Erythroblast (primary cell): ENCODE measurements around the gene RHOG.

ENCODE experiments used
- DNase-seq, 2 experiments: peaks; one replicate each; lab custom pipeline; 2025; lab: John Stamatoyannopoulos, UW
- GATA1 ChIP-seq: IDR thresholded peaks from 2 replicates; pipeline ENCODE4 v1.6.1; 2011; ENCODE audit warnings: low read depth, mild to moderate bottlenecking, control low read depth, low read length, moderate library complexity
- POLR2A ChIP-seq: IDR thresholded peaks from 2 replicates; pipeline ENCODE4 v1.6.1; 2011; ENCODE audit warnings: mild to moderate bottlenecking, low read length

RHOG gene

GRCh38 chr11:3854660-3854976, 13.9 kb upstream of the RHOG start:
- TF ChIP-seq GATA1 = no peak
- no peak for DNase-seq

GRCh38 chr11:3853899-3854659, 13.3 kb upstream of the RHOG start:
- peak; percentile 55 to 66 for DNase-seq
- no peak for TF ChIP-seq GATA1
- no peak for TF ChIP-seq POLR2A

- no peak for TF ChIP-seq POLR2A
- TF ChIP-seq GATA1 = no peak
Observed at GRCh38 chr11:3853545-3853842, 12.7 kb upstream of the RHOG start.

GRCh38 chr11:3849297-3849874, 8.6 kb upstream of the RHOG start:
- DNase-seq = peak; percentile 53 to 77
- TF ChIP-seq GATA1 (no peak), POLR2A (no peak)

More at GRCh38 chr11:3853545-3853842, 12.7 kb upstream of the RHOG start:
- no peak for DNase-seq

GRCh38 chr11:3845670-3846069, 4.9 kb upstream of the RHOG start:
- TF ChIP-seq POLR2A = no peak
- no peak for TF ChIP-seq GATA1
- DNase-seq = no peak

- TF ChIP-seq GATA1 = no peak
- TF ChIP-seq POLR2A = no peak
- no peak for DNase-seq
Observed at GRCh38 chr11:3845246-3845645, 4.5 kb upstream of the RHOG start.

- no peak for TF ChIP-seq GATA1
- TF ChIP-seq POLR2A = no peak
- DNase-seq = no peak
Observed at GRCh38 chr11:3843326-3843725, 2.6 kb upstream of the RHOG start.

- DNase-seq = peak; percentile 86 to 89
- peak; percentile 32 for TF ChIP-seq POLR2A
- no peak for TF ChIP-seq GATA1
Observed at GRCh38 chr11:3841426-3842350, 929 bp upstream of the RHOG start.

- no peak for TF ChIP-seq POLR2A
- no peak for TF ChIP-seq GATA1
- DNase-seq = peak; percentile 83 to 87
Observed at GRCh38 chr11:3840004-3840869, 522 bp downstream of the RHOG start.

- DNase-seq = no peak
- TF ChIP-seq POLR2A (no peak), GATA1 (no peak)
Observed at GRCh38 chr11:3838504-3838903, 2.3 kb downstream of the RHOG start.

GRCh38 chr11:3837793-3838192, 3.0 kb downstream of the RHOG start:
- TF ChIP-seq GATA1 = no peak
- no peak for TF ChIP-seq POLR2A
- DNase-seq = peak; percentile 31 to 41

- peak in 1 of 2 experiments; percentile 29 for DNase-seq
- TF ChIP-seq POLR2A = no peak
- no peak for TF ChIP-seq GATA1
Observed at GRCh38 chr11:3836903-3837302, 3.9 kb downstream of the RHOG start.

- DNase-seq = no peak
- no peak for TF ChIP-seq GATA1
- no peak for TF ChIP-seq POLR2A
Observed at GRCh38 chr11:3835751-3836150, 5.0 kb downstream of the RHOG start.
